Gastroesophageal sphincter (tissue), 4 donors: ENCODE results near the gene TEDC1. TPM values are rescaled to one million over a fixed set of nuclear protein-coding genes. Genes with fewer than 3 reads are reported as not detected.

Source experiments
- ATAC-seq: fragments of 150-250 bp; one replicate; pipeline ENCODE4 v1.9.1; 2016; ENCODE audit warnings: mild to moderate bottlenecking, moderate library complexity
- H3K27ac ChIP-seq, 4 donors: fragments of 200-600 bp; sonication (generic) in 3 of 4; 1 replicate in 3 of 4; 2 replicates in 1 of 4; pipeline ENCODE4 v1.5.1; 2016 to 2019
- H3K27me3 ChIP-seq: fragments of 200-600 bp; sonication (generic); one replicate; pipeline ENCODE4 v1.5.1; 2019
- H3K36me3 ChIP-seq, 2 donors: fragments of 200-600 bp; sonication (generic); one replicate each; pipeline ENCODE4 v1.5.1; 2019; ENCODE audit warnings: control low read depth in 1 of 2
- H3K4me1 ChIP-seq, 3 donors: fragments of 200-600 bp; sonication (generic); 1 replicate in 2 of 3; 2 replicates in 1 of 3; pipeline ENCODE4 v1.5.1; 2016 to 2019; ENCODE audit warnings: control low read depth in 2 of 3
- H3K4me3 ChIP-seq, 2 donors: fragments of 200-600 bp; sonication (generic); one replicate each; pipeline ENCODE4 v1.5.1; 2019; ENCODE audit warnings: mild to moderate bottlenecking in 1 of 2, moderate library complexity in 1 of 2
- H3K9me3 ChIP-seq, 3 donors: fragments of 200-600 bp; sonication (generic); one replicate each; pipeline ENCODE4 v1.5.1; 2017 to 2019; ENCODE audit warnings: control low read depth in 2 of 3
- CTCF ChIP-seq, 4 experiments: fragments of 200-600 bp in 2 of 4; fragments of 450-650 bp in 2 of 4; sonication (generic) in 1 of 4; IDR thresholded peaks; one replicate each; pipeline ENCODE4 v1.5.1; 2017 to 2019; ENCODE audit warnings: antibody characterized with exemption in 4 of 4, mild to moderate bottlenecking in 2 of 4, moderate library complexity in 2 of 4
- EP300 ChIP-seq: sonication (generic); formaldehyde crosslinking; IDR thresholded peaks from one replicate; pipeline ENCODE4 v1.6.1; 2017; ENCODE audit warnings: antibody characterized with exemption, mild to moderate bottlenecking
- POLR2A ChIP-seq, 2 donors: fragments of 450-650 bp; IDR thresholded peaks; one replicate each; pipeline ENCODE4 v1.6.1; 2017; ENCODE audit warnings: antibody characterized with exemption in 2 of 2, mild to moderate bottlenecking in 2 of 2, moderate library complexity in 1 of 2
- POLR2AphosphoS5 ChIP-seq: sonication (generic); formaldehyde crosslinking; IDR thresholded peaks from one replicate; pipeline ENCODE4 v1.6.1; 2017; ENCODE audit warnings: antibody characterized with exemption
- WGBS, 2 donors: methylation state at CpG; one replicate each; pipeline ENCODE4 v1.1.5; 2018; ENCODE audit warnings: low coverage in 1 of 2; 5-methylcytosine and 5-hydroxymethylcytosine counted together
- total RNA-seq, 4 donors: library from RNA; depleted of rRNA; stranded (reverse); fragments of >200 nt; gene quantifications; one replicate each; pipeline ENCODE4 v1.1.0, GENCODE V29; 2016

Gene TEDC1
- total RNA-seq, 4 donors from 2014 or later: 4.6 to 7.9 (median 5.4) TPM

DNA sequence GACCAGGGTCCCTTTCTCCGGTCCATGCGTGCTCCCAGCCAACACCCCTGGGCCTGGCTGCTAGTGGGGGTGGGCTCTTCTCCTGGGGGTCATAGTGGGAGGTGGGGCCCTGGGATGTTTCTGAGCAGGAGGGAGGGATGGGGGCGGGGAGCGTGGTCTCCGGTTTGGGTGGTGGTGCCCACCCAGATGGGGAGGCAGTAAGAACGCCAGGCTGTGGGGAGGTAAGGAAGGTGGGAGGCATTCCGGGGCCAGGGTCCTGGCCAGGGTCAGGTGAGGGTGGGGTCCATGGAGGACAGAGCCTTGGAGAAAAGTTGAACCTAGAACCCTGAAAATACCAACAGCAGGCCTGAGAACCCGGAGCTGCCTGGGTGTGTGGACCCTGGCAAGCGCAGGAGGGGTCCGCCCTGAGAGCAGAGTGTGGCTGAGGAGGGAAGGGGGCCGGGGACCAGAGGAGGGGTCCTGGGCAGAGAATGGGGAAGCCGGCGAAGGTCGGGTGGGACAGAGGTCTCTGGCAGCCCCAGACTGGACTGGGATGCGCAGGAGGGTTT is 10.8 kb upstream of the TEDC1 start:
- TF ChIP-seq CTCF (IDR thresholded peaks at IDR 0.05) (no peak), EP300 (no peak), POLR2AphosphoS5 (no peak), POLR2A (IDR thresholded peaks at IDR 0.05) (no peak)
- 55 to 79% methylated on average over 4 to 7 of the region's 15 CpGs for WGBS, 2 donors
- Histone ChIP-seq H3K27ac (peak overlapping the region; percentile 21 to 97 (median 94)), H3K4me1 (peaks cover 4 to 100% (median 65%) of the 10 kb centered on the region in 3 donors), H3K4me3 (no peak overlapping the region), H3K36me3 (peaks cover 0 to 23% of the 10 kb centered on the region in 2 donors), H3K9me3 (no peaks in the 10 kb centered on the region), H3K27me3 (no peaks in the 10 kb centered on the region)
- no peak for ATAC-seq

DNA sequence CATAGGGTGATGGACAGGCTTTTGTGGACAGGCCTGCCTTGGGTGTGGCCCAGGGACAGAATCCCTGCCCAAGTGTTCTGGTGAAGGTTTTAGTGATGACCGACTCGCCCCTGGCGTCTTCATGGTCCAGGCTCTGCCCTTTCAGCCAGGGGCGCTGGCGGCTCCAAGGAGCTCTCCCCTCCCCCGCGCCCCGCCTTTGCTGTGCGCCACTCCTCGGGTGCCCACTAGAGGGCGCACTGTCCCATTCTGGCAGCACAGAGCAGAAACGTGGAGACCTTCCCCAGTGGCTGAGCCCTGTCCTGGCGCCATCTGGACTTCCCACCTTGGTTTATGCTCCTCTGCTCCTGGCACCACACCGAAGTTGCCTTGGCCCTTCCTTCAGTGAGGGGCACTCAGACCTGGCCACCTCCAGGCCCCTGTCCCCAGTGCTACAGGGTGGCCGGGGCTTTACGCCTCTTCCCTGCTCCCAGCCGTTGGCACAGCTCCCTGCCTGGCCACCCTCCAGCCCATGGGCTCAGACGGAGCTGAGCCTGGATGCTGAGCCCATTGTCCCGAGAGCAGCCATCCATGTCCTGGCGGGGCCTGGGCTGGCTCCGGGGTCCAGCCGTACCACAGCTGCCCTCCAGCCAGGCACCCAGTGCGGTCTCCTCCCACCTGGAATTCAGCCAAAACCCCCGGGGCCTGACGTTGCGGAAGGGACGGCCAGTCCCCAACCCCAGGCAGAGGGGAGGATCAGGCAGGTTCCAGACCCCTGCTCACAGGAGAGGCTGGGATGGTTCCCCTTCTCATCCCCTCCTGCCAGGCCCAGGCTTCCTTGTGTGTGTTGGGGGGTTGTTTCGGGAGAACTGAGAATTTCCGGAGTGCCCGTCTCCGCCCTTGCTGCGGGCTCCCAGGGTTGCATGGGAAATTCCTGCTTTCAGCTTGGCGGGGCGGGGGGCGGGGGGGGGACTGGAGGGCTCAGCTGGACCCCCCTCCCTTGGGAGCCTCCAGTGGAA is 9.9 kb upstream of the TEDC1 start:
- Histone ChIP-seq H3K27ac (peak overlapping the region; percentile 82 to 97 (median 94)), H3K27me3 (no peaks in the 10 kb centered on the region), H3K4me1 (peaks cover 4 to 100% (median 71%) of the 10 kb centered on the region in 3 donors), H3K9me3 (no peaks in the 10 kb centered on the region), H3K4me3 (peak overlapping the region; percentile 8 to 51), H3K36me3 (peaks cover 0 to 23% of the 10 kb centered on the region in 2 donors)
- TF ChIP-seq EP300: no peak
- TF ChIP-seq POLR2AphosphoS5: peak; percentile 71
- no peak for TF ChIP-seq POLR2A (IDR thresholded peaks at IDR 0.05)
- peak in 3 of 4 experiments; percentile 99 to 100 (median 99) for TF ChIP-seq CTCF (IDR thresholded peaks at IDR 0.05)
- WGBS, 2 donors: 0% methylated on average over 9 of the region's 35 CpGs; no CpG with 5 or more reads in 1 of the 2 donors
- peak; percentile 73 for ATAC-seq

GRCh38 chr14:105481886-105482457 is 9.1 kb upstream of the TEDC1 start:
- ATAC-seq: peak; percentile 67
- H3K27me3 ChIP-seq: no peaks in the 10 kb centered on the region

GRCh38 chr14:105482486-105483110 is 8.4 kb upstream of the TEDC1 start:
- no peak for ATAC-seq
- Histone ChIP-seq H3K9me3 (no peaks in the 10 kb centered on the region), H3K27ac (peak overlapping the region; percentile 82 to 97 (median 94)), H3K27me3 (no peaks in the 10 kb centered on the region), H3K4me1 (peaks cover 4 to 100% (median 72%) of the 10 kb centered on the region in 3 donors), H3K4me3 (peak overlapping the region in 1 of 2 donors; percentile 51), H3K36me3 (peaks cover 0 to 23% of the 10 kb centered on the region in 2 donors)
- TF ChIP-seq POLR2AphosphoS5 (no peak), CTCF (IDR thresholded peaks at IDR 0.05) (no peak), EP300 (no peak), POLR2A (IDR thresholded peaks at IDR 0.05) (no peak)
- 13 to 69% methylated on average over 3 to 4 of the region's 18 CpGs for WGBS, 2 donors

More at GRCh38 chr14:105481886-105482457, 9.1 kb upstream of the TEDC1 start:
- no peaks in the 10 kb centered on the region for H3K9me3 ChIP-seq
- H3K4me1 ChIP-seq: peaks cover 4 to 100% (median 71%) of the 10 kb centered on the region in 3 donors
- peak overlapping the region in 1 of 2 donors; percentile 51 for H3K4me3 ChIP-seq
- H3K36me3 ChIP-seq: peaks cover 0 to 23% of the 10 kb centered on the region in 2 donors
- H3K27ac ChIP-seq: peak overlapping the region; percentile 82 to 97 (median 94)
- 0 to 17% methylated on average over 1 of the region's 18 CpGs for WGBS, 2 donors
- TF ChIP-seq POLR2A (IDR thresholded peaks at IDR 0.05) (no peak), POLR2AphosphoS5 (peak; percentile 76), EP300 (no peak), CTCF (IDR thresholded peaks at IDR 0.05) (peak in 2 of 4 experiments; percentile 12 to 42)
